Immature natural killer cell (primary cell): ENCODE measurements around the gene PLXND1. TPM values are rescaled to one million over a fixed set of nuclear protein-coding genes. Genes with fewer than 3 reads are reported as not detected.
A peak's percentile ranks its signal among the peaks of the same experiment; 100 is the strongest.
"Not testable (repeated sequence)": the region's sequence is repeated elsewhere in the genome, so short reads cannot be mapped to it uniquely, and the experiment has no call there.

ENCODE experiments used
- DNase-seq, 3 donors: peaks; one replicate each; pipeline ENCODE4 v3.0.0; 2022; ENCODE audit warnings: mixed read lengths in 1 of 3
- H3K27ac Mint-ChIP-seq, 6 donors: one replicate each; pipeline ENCODE4 v1.8.0; 2020; ENCODE audit warnings: mixed read lengths in 6 of 6, mild to moderate bottlenecking in 5 of 6, inconsistent platforms in 4 of 6, moderate library complexity in 3 of 6
- H3K27me3 Mint-ChIP-seq, 3 donors: one replicate each; pipeline ENCODE4 v1.8.0; 2020 to 2021; ENCODE audit warnings: low read depth in 3 of 3, mild to moderate bottlenecking in 3 of 3, mixed read lengths in 3 of 3, moderate library complexity in 3 of 3, inconsistent platforms in 1 of 3
- H3K36me3 Mint-ChIP-seq, 3 donors: one replicate each; pipeline ENCODE4 v1.8.0; 2020; ENCODE audit warnings: mixed read lengths in 3 of 3, inconsistent platforms in 2 of 3, mild to moderate bottlenecking in 2 of 3
- H3K4me1 Mint-ChIP-seq, 2 donors: one replicate each; pipeline ENCODE4 v1.8.0; 2020; ENCODE audit warnings: inconsistent platforms in 2 of 2, mild to moderate bottlenecking in 2 of 2, mixed read lengths in 2 of 2, moderate library complexity in 1 of 2
- H3K4me3 Mint-ChIP-seq, 5 donors: one replicate each; pipeline ENCODE4 v1.8.0; 2020; ENCODE audit warnings: mild to moderate bottlenecking in 5 of 5, mixed read lengths in 5 of 5, inconsistent platforms in 3 of 5, moderate library complexity in 3 of 5
- H3K9me3 Mint-ChIP-seq, 6 donors: one replicate each; pipeline ENCODE4 v1.8.0; 2020; ENCODE audit warnings: mild to moderate bottlenecking in 6 of 6, mixed read lengths in 6 of 6, inconsistent platforms in 4 of 6, moderate library complexity in 3 of 6
- polyA plus RNA-seq, 3 donors: library from polyadenylated mRNA; unstranded; fragments of 300-500 nt; fragmentation: Illumina TruSeq; gene quantifications; one replicate each; pipeline ENCODE4 v1.2.3, GENCODE V29; 2021

The PLXND1 gene
- polyA plus RNA-seq, 3 donors from 2014 or later: 3.1 to 30.2 (median 6.1) TPM

GRCh38 chr3:129527262-129527661, 79.2 kb downstream of the PLXND1 start:
- Mint-ChIP-seq H3K4me3 (no peak overlapping the region), H3K27ac (no peak overlapping the region), H3K36me3 (no peaks in the 10 kb centered on the region), H3K9me3 (no peaks in the 10 kb centered on the region), H3K27me3 (peaks cover 2 to 5% (median 2%) of the 10 kb centered on the region in 3 donors), H3K4me1 (peaks cover 0 to 1% of the 10 kb centered on the region in 2 donors)
- DNase-seq: no peak

- H3K36me3 Mint-ChIP-seq: no peaks in the 10 kb centered on the region
- peaks cover 0 to 5% (median 3%) of the 10 kb centered on the region in 3 donors for H3K27me3 Mint-ChIP-seq
- no peak for DNase-seq
- peak overlapping the region in 2 of 6 donors; percentile 26 to 39 for H3K27ac Mint-ChIP-seq
- peaks cover 0 to 1% of the 10 kb centered on the region in 2 donors for H3K4me1 Mint-ChIP-seq
- H3K4me3 Mint-ChIP-seq: no peak overlapping the region
- H3K9me3 Mint-ChIP-seq: no peaks in the 10 kb centered on the region
Measured at GRCh38 chr3:129526121-129526900, 80.2 kb downstream of the PLXND1 start.

GRCh38 chr3:129525341-129525968, 81.0 kb downstream of the PLXND1 start:
- H3K27me3 Mint-ChIP-seq: peaks cover 0 to 3% (median 2%) of the 10 kb centered on the region in 3 donors
- peak overlapping the region in 1 of 6 donors; percentile 10 for H3K27ac Mint-ChIP-seq
- no peak for DNase-seq
- no peaks in the 10 kb centered on the region for H3K36me3 Mint-ChIP-seq
- no peak overlapping the region for H3K4me3 Mint-ChIP-seq
- H3K9me3 Mint-ChIP-seq: no peaks in the 10 kb centered on the region
- peaks cover 0 to 1% of the 10 kb centered on the region in 2 donors for H3K4me1 Mint-ChIP-seq

GRCh38 chr3:129524081-129524480, 82.4 kb downstream of the PLXND1 start:
- peaks cover 0 to 4% (median 4%) of the 10 kb centered on the region in 3 donors for H3K36me3 Mint-ChIP-seq
- peaks cover 0 to 3% (median 0%) of the 10 kb centered on the region in 3 donors for H3K27me3 Mint-ChIP-seq
- no peaks in the 10 kb centered on the region for H3K9me3 Mint-ChIP-seq
- no peak overlapping the region for H3K4me3 Mint-ChIP-seq
- H3K27ac Mint-ChIP-seq: peak overlapping the region in 1 of 6 donors; percentile 30
- H3K4me1 Mint-ChIP-seq: peaks cover 0 to 1% of the 10 kb centered on the region in 2 donors
- no peak for DNase-seq

GRCh38 chr3:129522953-129523352, 83.5 kb downstream of the PLXND1 start:
- H3K4me1 Mint-ChIP-seq: peaks cover 0 to 1% of the 10 kb centered on the region in 2 donors
- peaks cover 0 to 3% (median 0%) of the 10 kb centered on the region in 3 donors for H3K27me3 Mint-ChIP-seq
- no peaks in the 10 kb centered on the region for H3K9me3 Mint-ChIP-seq
- peaks cover 0 to 4% (median 4%) of the 10 kb centered on the region in 3 donors for H3K36me3 Mint-ChIP-seq
- H3K4me3 Mint-ChIP-seq: no peak overlapping the region
- H3K27ac Mint-ChIP-seq: peak overlapping the region in 1 of 6 donors; percentile 19
- no peak for DNase-seq

GRCh38 chr3:129521611-129522010, 84.9 kb downstream of the PLXND1 start:
- Mint-ChIP-seq H3K4me3 (no peak overlapping the region), H3K27me3 (peaks cover 0 to 3% (median 0%) of the 10 kb centered on the region in 3 donors), H3K4me1 (no peaks in the 10 kb centered on the region), H3K36me3 (peaks cover 4 to 13% (median 4%) of the 10 kb centered on the region in 3 donors), H3K9me3 (no peaks in the 10 kb centered on the region), H3K27ac (no peak overlapping the region)
- no peak for DNase-seq

- no peak for DNase-seq
- H3K9me3 Mint-ChIP-seq: no peaks in the 10 kb centered on the region
- no peaks in the 10 kb centered on the region for H3K4me1 Mint-ChIP-seq
- no peak overlapping the region for H3K27ac Mint-ChIP-seq
- H3K27me3 Mint-ChIP-seq: peaks cover 0 to 3% (median 0%) of the 10 kb centered on the region in 3 donors
- H3K4me3 Mint-ChIP-seq: no peak overlapping the region
- peaks cover 4 to 19% (median 6%) of the 10 kb centered on the region in 3 donors for H3K36me3 Mint-ChIP-seq
Measured at GRCh38 chr3:129520960-129521359, 85.5 kb downstream of the PLXND1 start.

- peaks cover 0 to 3% (median 0%) of the 10 kb centered on the region in 3 donors for H3K27me3 Mint-ChIP-seq
- H3K9me3 Mint-ChIP-seq: no peaks in the 10 kb centered on the region
- peaks cover 4 to 21% (median 7%) of the 10 kb centered on the region in 3 donors for H3K36me3 Mint-ChIP-seq
- DNase-seq: no peak
- peak overlapping the region in 1 of 6 donors; percentile 74 for H3K27ac Mint-ChIP-seq
- H3K4me1 Mint-ChIP-seq: no peaks in the 10 kb centered on the region
- H3K4me3 Mint-ChIP-seq: no peak overlapping the region
Measured at GRCh38 chr3:129519896-129520715, 86.4 kb downstream of the PLXND1 start.

GRCh38 chr3:129519449-129519848, 87.0 kb downstream of the PLXND1 start:
- no peak overlapping the region for H3K27ac Mint-ChIP-seq
- peaks cover 0 to 3% (median 0%) of the 10 kb centered on the region in 3 donors for H3K27me3 Mint-ChIP-seq
- no peaks in the 10 kb centered on the region for H3K9me3 Mint-ChIP-seq

GRCh38 chr3:129518581-129518980, 87.9 kb downstream of the PLXND1 start:
- peaks cover 0 to 3% (median 0%) of the 10 kb centered on the region in 3 donors for H3K27me3 Mint-ChIP-seq
- no peaks in the 10 kb centered on the region for H3K9me3 Mint-ChIP-seq
- no peaks in the 10 kb centered on the region for H3K4me1 Mint-ChIP-seq
- H3K27ac Mint-ChIP-seq: no peak overlapping the region
- H3K36me3 Mint-ChIP-seq: peaks cover 4 to 21% (median 7%) of the 10 kb centered on the region in 3 donors
- no peak overlapping the region for H3K4me3 Mint-ChIP-seq
- DNase-seq: no peak

More at GRCh38 chr3:129519449-129519848, 87.0 kb downstream of the PLXND1 start:
- H3K4me3 Mint-ChIP-seq: no peak overlapping the region
- peaks cover 4 to 21% (median 7%) of the 10 kb centered on the region in 3 donors for H3K36me3 Mint-ChIP-seq
- DNase-seq: no peak
- no peaks in the 10 kb centered on the region for H3K4me1 Mint-ChIP-seq

- Mint-ChIP-seq H3K4me3 (no peak overlapping the region), H3K4me1 (no peaks in the 10 kb centered on the region), H3K27me3 (peaks cover 0 to 3% (median 0%) of the 10 kb centered on the region in 3 donors), H3K36me3 (peaks cover 7 to 21% (median 8%) of the 10 kb centered on the region in 3 donors), H3K9me3 (no peaks in the 10 kb centered on the region), H3K27ac (peak overlapping the region in 1 of 6 donors; percentile 36)
- no peak for DNase-seq
Measured at GRCh38 chr3:129518038-129518561, 88.4 kb downstream of the PLXND1 start.

- Mint-ChIP-seq H3K4me3 (no peak overlapping the region), H3K36me3 (peaks cover 7 to 24% (median 8%) of the 10 kb centered on the region in 3 donors), H3K4me1 (no peaks in the 10 kb centered on the region), H3K27me3 (peaks cover 0 to 3% (median 0%) of the 10 kb centered on the region in 3 donors), H3K9me3 (no peaks in the 10 kb centered on the region), H3K27ac (peak overlapping the region in 1 of 6 donors; percentile 36)
- DNase-seq: no peak
Measured at GRCh38 chr3:129517516-129517915, 89.0 kb downstream of the PLXND1 start.

- DNase-seq, H3K9me3 Mint-ChIP-seq, H3K4me3 Mint-ChIP-seq, H3K4me1 Mint-ChIP-seq, H3K27me3 Mint-ChIP-seq: not testable (repeated sequence)
- Mint-ChIP-seq H3K27ac (peak overlapping the region in 1 of 6 donors; percentile 60), H3K36me3 (peaks cover 7 to 34% (median 14%) of the 10 kb centered on the region in 3 donors)
Measured at GRCh38 chr3:129515821-129516432, 90.5 kb downstream of the PLXND1 start.
